ENCODE data around the gene IL5RA. TPM values are rescaled to one million over a fixed set of nuclear protein-coding genes. Genes with fewer than 3 reads are reported as not detected.

IL5RA gene
- total and polyA plus RNA-seq, 2 experiments from 2014 or later = 1.5 TPM; not detected in 1

GRCh38 chr3:3086239-3086638 is 23.9 kb downstream of the IL5RA start:
- Histone ChIP-seq H3K79me2 (no peaks in the 10 kb centered on the region), H3K4me3 (no peak overlapping the region), H3K9me3 (ENCODE audit: low read depth) (no peaks in the 10 kb centered on the region), H3K27ac (no peak overlapping the region), H3K27me3 (no peaks in the 10 kb centered on the region), H3K4me2 (no peak overlapping the region), H3K36me3 (replicated peaks; ENCODE audit: insufficient read depth, low read depth) (no peaks in the 10 kb centered on the region), H3K4me1 (ENCODE audit: insufficient read depth) (no peaks in the 10 kb centered on the region), H4K20me1 (ENCODE audit: insufficient read depth, poor library complexity, severe bottlenecking) (no peaks in the 10 kb centered on the region), H3K9me2 (replicated peaks; ENCODE audit: insufficient read depth) (no peaks in the 10 kb centered on the region), H2AFZ (no peak overlapping the region)
- no peak for DNase-seq (ENCODE audit: low spot score)
- TF ChIP-seq EZH2 (IDR thresholded peaks at IDR 0.05; ENCODE audit: borderline replicate concordance) (no peak), CTCF (IDR thresholded peaks at IDR 0.05; ENCODE audit: poor library complexity) (no peak), EZH2phosphoT487 (IDR thresholded peaks at IDR 0.05; ENCODE audit: low read depth, severe bottlenecking, unreplicated experiment) (no peak)
- 71% methylated on average over 6 of the region's 6 CpGs for WGBS (ENCODE audit: low lambda C conversion rate, missing lambda C conversion rate)

- Histone ChIP-seq H3K27me3 (no peaks in the 10 kb centered on the region), H3K9me3 (ENCODE audit: low read depth) (no peaks in the 10 kb centered on the region), H3K4me2 (no peak overlapping the region), H3K27ac (no peak overlapping the region), H3K79me2 (no peaks in the 10 kb centered on the region), H3K4me1 (ENCODE audit: insufficient read depth) (no peaks in the 10 kb centered on the region), H3K4me3 (no peak overlapping the region), H4K20me1 (ENCODE audit: insufficient read depth, poor library complexity, severe bottlenecking) (no peaks in the 10 kb centered on the region), H3K9me2 (replicated peaks; ENCODE audit: insufficient read depth) (no peaks in the 10 kb centered on the region), H2AFZ (no peak overlapping the region), H3K36me3 (replicated peaks; ENCODE audit: insufficient read depth, low read depth) (no peaks in the 10 kb centered on the region)
- DNase-seq (ENCODE audit: low spot score) = no peak
- TF ChIP-seq EZH2phosphoT487 (IDR thresholded peaks at IDR 0.05; ENCODE audit: low read depth, severe bottlenecking, unreplicated experiment) (no peak), CTCF (IDR thresholded peaks at IDR 0.05; ENCODE audit: poor library complexity) (no peak), EZH2 (IDR thresholded peaks at IDR 0.05; ENCODE audit: borderline replicate concordance) (no peak)
- 83% methylated on average over 6 of the region's 6 CpGs for WGBS (ENCODE audit: low lambda C conversion rate, missing lambda C conversion rate)
Measured at GRCh38 chr3:3085782-3086181, 24.4 kb downstream of the IL5RA start.

GRCh38 chr3:3084890-3085289 is 25.3 kb downstream of the IL5RA start:
- 97% methylated on average over 3 of the region's 3 CpGs for WGBS (ENCODE audit: low lambda C conversion rate, missing lambda C conversion rate)
- Histone ChIP-seq H3K79me2 (no peaks in the 10 kb centered on the region), H3K9me3 (ENCODE audit: low read depth) (no peaks in the 10 kb centered on the region), H3K9me2 (replicated peaks; ENCODE audit: insufficient read depth) (no peaks in the 10 kb centered on the region), H3K4me3 (no peak overlapping the region), H4K20me1 (ENCODE audit: insufficient read depth, poor library complexity, severe bottlenecking) (no peaks in the 10 kb centered on the region), H3K27ac (no peak overlapping the region), H3K4me2 (no peak overlapping the region), H3K27me3 (no peaks in the 10 kb centered on the region), H3K4me1 (ENCODE audit: insufficient read depth) (no peaks in the 10 kb centered on the region), H3K36me3 (replicated peaks; ENCODE audit: insufficient read depth, low read depth) (no peaks in the 10 kb centered on the region), H2AFZ (no peak overlapping the region)
- TF ChIP-seq EZH2phosphoT487 (IDR thresholded peaks at IDR 0.05; ENCODE audit: low read depth, severe bottlenecking, unreplicated experiment) (no peak), CTCF (IDR thresholded peaks at IDR 0.05; ENCODE audit: poor library complexity) (no peak), EZH2 (IDR thresholded peaks at IDR 0.05; ENCODE audit: borderline replicate concordance) (no peak)
- DNase-seq (ENCODE audit: low spot score) = no peak

Data from hepatocyte (in vitro differentiated cells).